OCI-LY1 (cell line): ENCODE measurements around the gene LMX1B.

ENCODE experiments used
- CTCF ChIP-seq: fragments of 200-600 bp; sonication (generic), shearing (Covaris generic); IDR thresholded peaks from 2 replicates; pipeline ENCODE4 v1.5.1; 2017; ENCODE audit warnings: mild to moderate bottlenecking, antibody characterized with exemption, low read length, moderate library complexity, mixed read lengths
- EZH2 ChIP-seq: fragments of 200-600 bp; sonication (generic), shearing (Covaris generic); IDR thresholded peaks from 2 replicates; pipeline ENCODE4 v1.8.0; 2017; ENCODE audit warnings: borderline replicate concordance, mixed run types, mild to moderate bottlenecking, antibody characterized with exemption, low read length, moderate library complexity, mixed read lengths

GRCh38 chr9:126609191-126609590 lies 4.5 kb upstream of the LMX1B start:
- TF ChIP-seq CTCF (no peak), EZH2 (no peak)
